T-helper 9 cell (primary cell): ENCODE results near the gene LRRC4.

Source experiments
- DNase-seq: peaks from one replicate; pipeline ENCODE4 v3.0.0-alpha.2; 2020

LRRC4 gene

GRCh38 chr7:128057909-128058308 lies 26.7 kb upstream of the LRRC4 start:
- no peak for DNase-seq

GRCh38 chr7:128056901-128057300 lies 25.7 kb upstream of the LRRC4 start:
- DNase-seq = no peak

- no peak for DNase-seq
Measured at GRCh38 chr7:128055637-128056036, 24.4 kb upstream of the LRRC4 start.

- no peak for DNase-seq
Measured at GRCh38 chr7:128054511-128054910, 23.3 kb upstream of the LRRC4 start.

- no peak for DNase-seq
Measured at GRCh38 chr7:128053991-128054390, 22.8 kb upstream of the LRRC4 start.

GRCh38 chr7:128053023-128053422 lies 21.8 kb upstream of the LRRC4 start:
- no peak for DNase-seq

- DNase-seq = no peak
Measured at GRCh38 chr7:128052404-128052803, 21.2 kb upstream of the LRRC4 start.

- DNase-seq = no peak
Measured at GRCh38 chr7:128045766-128046165, 14.5 kb upstream of the LRRC4 start.

- DNase-seq = no peak
Measured at GRCh38 chr7:128045158-128045557, 13.9 kb upstream of the LRRC4 start.

- DNase-seq = no peak
Measured at GRCh38 chr7:128044064-128044463, 12.8 kb upstream of the LRRC4 start.

GRCh38 chr7:128042012-128042411 lies 10.8 kb upstream of the LRRC4 start:
- no peak for DNase-seq

GRCh38 chr7:128041203-128041602 lies 10.0 kb upstream of the LRRC4 start:
- DNase-seq = no peak

- no peak for DNase-seq
Measured at GRCh38 chr7:128040205-128040604, 9.0 kb upstream of the LRRC4 start.

GRCh38 chr7:128039544-128039953 lies 8.3 kb upstream of the LRRC4 start:
- no peak for DNase-seq

- no peak for DNase-seq
Measured at GRCh38 chr7:128037880-128038619, 6.8 kb upstream of the LRRC4 start.

GRCh38 chr7:128037081-128037480 lies 5.8 kb upstream of the LRRC4 start:
- DNase-seq = no peak

GRCh38 chr7:128036226-128036940 lies 5.1 kb upstream of the LRRC4 start:
- DNase-seq = no peak

- DNase-seq = no peak
Measured at GRCh38 chr7:128035712-128036111, 4.5 kb upstream of the LRRC4 start.

- DNase-seq = no peak
Measured at GRCh38 chr7:128034825-128035224, 3.6 kb upstream of the LRRC4 start.

- no peak for DNase-seq
Measured at GRCh38 chr7:128033246-128033645, 2.0 kb upstream of the LRRC4 start.

GRCh38 chr7:128032605-128033235 lies 1.5 kb upstream of the LRRC4 start:
- no peak for DNase-seq

GRCh38 chr7:128031901-128032604 lies 816 bp upstream of the LRRC4 start:
- peak; percentile 21 for DNase-seq

- no peak for DNase-seq
Measured at GRCh38 chr7:128030263-128030653, 979 bp downstream of the LRRC4 start.
